Measurements from ENCODE around the gene PRC1.

The PRC1 gene

GRCh38 chr15:90941038-90941437, 53.3 kb downstream of the PRC1 start:
- FAIRE-seq (no peak), DNase-seq (ENCODE audit: insufficient read length) (no peak)
- TF ChIP-seq POLR2AphosphoS5 (IDR thresholded peaks at IDR 0.05; ENCODE audit: low read depth, low read length): no peak
- TF ChIP-seq TAF1 (IDR thresholded peaks at IDR 0.05; ENCODE audit: borderline replicate concordance, low read depth, low read length): no peak
- TF ChIP-seq POLR2A (IDR thresholded peaks at IDR 0.05; ENCODE audit: low read depth, low read length): no peak

GRCh38 chr15:90939756-90940155, 54.6 kb downstream of the PRC1 start:
- no peak for DNase-seq (ENCODE audit: insufficient read length)
- TF ChIP-seq POLR2AphosphoS5 (IDR thresholded peaks at IDR 0.05; ENCODE audit: low read depth, low read length) (no peak), POLR2A (IDR thresholded peaks at IDR 0.05; ENCODE audit: low read depth, low read length) (no peak), TAF1 (IDR thresholded peaks at IDR 0.05; ENCODE audit: borderline replicate concordance, low read depth, low read length) (no peak)
- no peak for FAIRE-seq

DNA sequence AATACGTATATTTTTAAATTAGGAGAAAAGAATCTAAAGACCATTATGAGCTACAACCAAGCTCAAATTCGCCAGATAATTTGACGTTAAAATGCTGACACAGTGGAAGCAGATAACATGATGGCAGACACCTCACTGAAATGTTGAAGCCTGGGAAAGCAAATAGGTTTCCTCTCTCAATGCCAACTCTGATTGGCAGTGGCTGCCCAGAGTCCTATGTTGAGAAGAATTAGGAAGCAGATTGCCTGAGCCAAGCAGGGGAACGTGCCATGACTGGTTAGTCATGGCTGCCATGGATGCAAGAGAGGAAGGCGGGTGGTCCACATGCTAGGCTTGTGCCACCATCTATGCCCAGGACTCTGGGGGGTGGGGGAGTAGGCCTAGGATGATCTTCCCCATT, 56.1 kb downstream of the PRC1 start:
- FAIRE-seq (no peak), DNase-seq (ENCODE audit: insufficient read length) (no peak)
- TF ChIP-seq POLR2A (IDR thresholded peaks at IDR 0.05; ENCODE audit: low read depth, low read length) (no peak), TAF1 (IDR thresholded peaks at IDR 0.05; ENCODE audit: borderline replicate concordance, low read depth, low read length) (no peak), POLR2AphosphoS5 (IDR thresholded peaks at IDR 0.05; ENCODE audit: low read depth, low read length) (no peak)

GRCh38 chr15:90936823-90937222, 57.5 kb downstream of the PRC1 start:
- FAIRE-seq: no peak
- DNase-seq (ENCODE audit: insufficient read length): no peak
- no peak for TF ChIP-seq POLR2A (IDR thresholded peaks at IDR 0.05; ENCODE audit: low read depth, low read length)
- no peak for TF ChIP-seq POLR2AphosphoS5 (IDR thresholded peaks at IDR 0.05; ENCODE audit: low read depth, low read length)
- no peak for TF ChIP-seq TAF1 (IDR thresholded peaks at IDR 0.05; ENCODE audit: borderline replicate concordance, low read depth, low read length)

GRCh38 chr15:90934949-90935751, 59.2 kb downstream of the PRC1 start, which contains the start of gene UNC45A:
TSS of gene UNC45A (plus strand) at chr15:90935285. CDS start at chr15:90935325, 40 bp downstream.
- DNase-seq (ENCODE audit: insufficient read length) (peak; percentile 96), FAIRE-seq (peak; percentile 90)
- no peak for TF ChIP-seq POLR2AphosphoS5 (IDR thresholded peaks at IDR 0.05; ENCODE audit: low read depth, low read length)
- TF ChIP-seq TAF1 (IDR thresholded peaks at IDR 0.05; ENCODE audit: borderline replicate concordance, low read depth, low read length): 0 out of 2 replicates have a peak, but pooled peaks have one; percentile 36
- peak; percentile 9; the same call in 1 of the 2 replicates for TF ChIP-seq POLR2A (IDR thresholded peaks at IDR 0.05; ENCODE audit: low read depth, low read length)

DNA sequence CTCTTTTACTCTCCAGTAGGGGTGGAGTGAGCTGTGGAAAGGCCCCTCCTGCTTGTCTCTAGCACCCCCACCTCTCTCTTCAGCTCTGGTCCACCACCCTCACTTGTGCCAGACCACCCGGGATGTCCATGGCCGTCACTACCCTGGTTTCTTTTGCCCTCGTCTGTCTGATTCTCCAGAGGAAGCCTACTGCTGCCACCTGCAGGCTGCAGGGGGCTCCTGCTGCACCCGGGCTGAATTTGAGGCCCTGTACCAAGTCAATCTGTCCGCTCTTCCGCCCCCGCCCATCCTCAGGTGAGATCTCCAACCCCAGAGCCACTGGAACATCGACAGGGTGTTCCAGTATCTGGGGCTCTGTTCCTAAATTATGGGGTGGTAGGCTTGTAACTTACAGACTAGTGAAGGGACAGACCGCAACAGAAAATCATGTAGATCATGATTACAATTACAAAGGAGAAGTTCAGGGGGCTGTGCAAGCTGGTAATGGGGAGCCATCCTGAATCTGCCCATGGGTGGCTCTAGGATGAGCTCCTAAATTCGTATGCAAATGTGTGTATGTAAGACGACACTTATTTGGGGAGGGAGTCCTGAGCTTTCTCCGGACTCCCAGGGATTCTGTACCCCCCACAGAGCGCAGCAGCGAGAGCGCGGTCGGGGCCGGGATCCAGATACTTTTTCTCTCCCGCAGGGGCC, 59.9 kb downstream of the PRC1 start:
- TF ChIP-seq POLR2AphosphoS5 (IDR thresholded peaks at IDR 0.05; ENCODE audit: low read depth, low read length): no peak
- peak; percentile 77 for DNase-seq (ENCODE audit: insufficient read length)
- FAIRE-seq: peak; percentile 70

GRCh38 chr15:90933301-90933700, 61.0 kb downstream of the PRC1 start:
- TF ChIP-seq TAF1 (IDR thresholded peaks at IDR 0.05; ENCODE audit: borderline replicate concordance, low read depth, low read length) (no peak), POLR2AphosphoS5 (IDR thresholded peaks at IDR 0.05; ENCODE audit: low read depth, low read length) (no peak), POLR2A (IDR thresholded peaks at IDR 0.05; ENCODE audit: low read depth, low read length) (no peak)
- DNase-seq (ENCODE audit: insufficient read length): no peak
- no peak for FAIRE-seq

DNA sequence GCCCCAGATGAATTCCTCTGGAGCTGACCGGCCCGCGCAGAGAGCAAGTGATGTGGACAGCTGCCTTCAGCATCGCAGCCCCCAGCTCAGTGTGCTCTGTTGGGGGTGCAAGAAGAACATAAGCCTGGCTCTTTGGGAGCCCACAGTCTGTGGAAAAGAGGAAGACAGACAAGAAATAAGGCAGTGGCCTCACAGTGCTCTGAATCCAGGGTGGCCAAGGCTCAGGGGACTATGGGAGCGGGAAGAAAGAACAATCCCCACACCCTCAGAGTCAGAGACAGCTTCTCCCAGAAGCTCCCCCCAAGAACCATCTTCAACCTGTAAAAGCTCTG, 61.7 kb downstream of the PRC1 start:
- no peak for TF ChIP-seq POLR2AphosphoS5 (IDR thresholded peaks at IDR 0.05; ENCODE audit: low read depth, low read length)
- no peak for TF ChIP-seq POLR2A (IDR thresholded peaks at IDR 0.05; ENCODE audit: low read depth, low read length)
- TF ChIP-seq TAF1 (IDR thresholded peaks at IDR 0.05; ENCODE audit: borderline replicate concordance, low read depth, low read length): no peak
- FAIRE-seq: no peak

GRCh38 chr15:90931828-90932659, 62.3 kb downstream of the PRC1 start, which contains the start of gene HDDC3:
TSS of gene HDDC3 (minus strand) at chr15:90932549. CDS start at chr15:90932540, 9 bp downstream.
- FAIRE-seq: peak; percentile 56
- TF ChIP-seq POLR2A (IDR thresholded peaks at IDR 0.05; ENCODE audit: low read depth, low read length) (peak; percentile 68), POLR2AphosphoS5 (IDR thresholded peaks at IDR 0.05; ENCODE audit: low read depth, low read length) (0 out of 2 replicates have a peak, but pooled peaks have one; percentile 30), TAF1 (IDR thresholded peaks at IDR 0.05; ENCODE audit: borderline replicate concordance, low read depth, low read length) (peak; percentile 82)
- DNase-seq (ENCODE audit: insufficient read length): peak; percentile 85

More for the DNA sequence above, 61.7 kb downstream of the PRC1 start:
- no peak for DNase-seq (ENCODE audit: insufficient read length)

- no peak for FAIRE-seq
- no peak for DNase-seq (ENCODE audit: insufficient read length)
- TF ChIP-seq POLR2AphosphoS5 (IDR thresholded peaks at IDR 0.05; ENCODE audit: low read depth, low read length): no peak
- TF ChIP-seq POLR2A (IDR thresholded peaks at IDR 0.05; ENCODE audit: low read depth, low read length): no peak
- no peak for TF ChIP-seq TAF1 (IDR thresholded peaks at IDR 0.05; ENCODE audit: borderline replicate concordance, low read depth, low read length)
These were observed 62.8 kb downstream of the PRC1 start for GRCh38 chr15:90931575-90931827.

DNA sequence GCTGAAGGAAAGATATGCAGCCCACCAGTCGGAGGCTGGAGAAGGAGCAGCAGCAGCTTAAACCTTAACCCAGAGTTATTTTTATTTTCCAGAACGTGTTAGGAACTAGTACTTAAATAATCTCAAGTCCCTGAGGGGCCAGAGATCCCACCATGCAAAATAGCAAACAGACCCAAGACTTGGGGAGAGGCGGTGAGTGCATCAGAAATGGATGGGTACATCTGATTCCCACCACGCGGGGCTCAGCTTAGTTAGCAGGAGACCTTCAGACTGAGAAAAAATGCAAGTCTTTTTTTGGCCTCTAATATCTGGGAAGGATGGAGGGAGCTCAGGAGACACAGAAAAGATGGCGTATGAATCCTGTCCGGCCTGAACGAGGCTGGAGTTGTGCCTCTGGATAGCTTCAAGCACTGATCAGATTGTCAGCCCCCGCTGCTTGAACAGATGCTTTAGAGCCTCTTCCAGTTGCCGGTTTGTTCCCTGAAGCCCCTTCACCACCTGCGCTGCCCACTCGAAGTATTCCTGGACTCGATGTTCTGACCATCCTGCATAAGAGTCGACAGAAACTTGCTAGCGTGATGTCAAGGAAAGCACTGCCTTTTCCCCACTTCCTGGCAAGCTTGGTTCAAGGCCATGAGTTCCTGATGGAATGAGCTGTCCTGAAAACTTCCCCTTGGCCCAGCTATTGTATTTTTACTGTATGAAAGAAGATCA, 63.3 kb downstream of the PRC1 start:
- DNase-seq (ENCODE audit: insufficient read length) (no peak), FAIRE-seq (no peak)
- TF ChIP-seq POLR2AphosphoS5 (IDR thresholded peaks at IDR 0.05; ENCODE audit: low read depth, low read length): no peak; the same call in 1 of the 2 replicates
- no peak for TF ChIP-seq POLR2A (IDR thresholded peaks at IDR 0.05; ENCODE audit: low read depth, low read length)
- no peak for TF ChIP-seq TAF1 (IDR thresholded peaks at IDR 0.05; ENCODE audit: borderline replicate concordance, low read depth, low read length)
